Neuron (in vitro differentiated cells): ENCODE results near the gene ATP11B.

Experiments
- H2AFZ ChIP-seq: one replicate; pipeline ENCODE4 v1.6.1; 2013; ENCODE audit warnings: low read depth, mild to moderate bottlenecking, inconsistent platforms, low read length, moderate library complexity
- H3K27me3 ChIP-seq: one replicate; pipeline ENCODE4 v1.6.1; 2013; ENCODE audit warnings: low read length; ENCODE audit not compliant: insufficient read depth
- H3K36me3 ChIP-seq: one replicate; pipeline ENCODE4 v1.6.1; 2013; ENCODE audit warnings: low read length; ENCODE audit not compliant: insufficient read depth
- H3K4me1 ChIP-seq: one replicate; pipeline ENCODE4 v1.6.1; 2013; ENCODE audit warnings: low read length; ENCODE audit not compliant: insufficient read depth
- H3K4me3 ChIP-seq: 2 replicates; pipeline ENCODE4 v1.5.1; 2013; ENCODE audit warnings: mild to moderate bottlenecking, low read length, moderate library complexity
- H3K9me3 ChIP-seq: one replicate; pipeline ENCODE4 v1.6.1; 2013; ENCODE audit warnings: low read length

The ATP11B gene

DNA sequence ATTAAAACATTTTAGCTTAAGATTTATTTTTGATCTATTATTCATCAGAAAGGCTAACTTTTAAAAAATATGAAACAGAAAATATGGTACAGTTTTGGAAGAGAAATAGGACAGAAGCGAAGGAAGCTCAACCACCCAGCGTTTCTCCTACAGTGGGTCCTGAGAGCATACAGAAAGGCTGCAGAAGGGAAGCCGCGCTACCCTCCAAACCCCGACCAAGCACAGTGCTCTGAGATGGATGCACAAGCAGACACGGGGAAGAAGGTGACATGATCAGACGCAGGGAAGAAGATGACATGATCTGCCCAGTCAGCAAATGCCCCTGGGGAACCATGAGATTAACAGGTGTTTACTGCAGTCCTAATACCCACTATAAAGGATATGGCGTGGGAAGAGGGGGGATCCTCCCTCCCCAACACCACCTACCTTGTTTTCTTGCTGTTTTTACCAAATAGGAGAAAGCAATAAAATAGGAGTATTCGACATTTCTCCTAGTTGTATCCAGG is 172.6 kb downstream of the ATP11B start:
- Histone ChIP-seq H3K4me1 (no peaks in the 10 kb centered on the region), H2AFZ (no peak overlapping the region), H3K9me3 (no peaks in the 10 kb centered on the region), H3K36me3 (peaks cover 10% of the 10 kb centered on the region), H3K27me3 (no peaks in the 10 kb centered on the region), H3K4me3 (no peak overlapping the region)

DNA sequence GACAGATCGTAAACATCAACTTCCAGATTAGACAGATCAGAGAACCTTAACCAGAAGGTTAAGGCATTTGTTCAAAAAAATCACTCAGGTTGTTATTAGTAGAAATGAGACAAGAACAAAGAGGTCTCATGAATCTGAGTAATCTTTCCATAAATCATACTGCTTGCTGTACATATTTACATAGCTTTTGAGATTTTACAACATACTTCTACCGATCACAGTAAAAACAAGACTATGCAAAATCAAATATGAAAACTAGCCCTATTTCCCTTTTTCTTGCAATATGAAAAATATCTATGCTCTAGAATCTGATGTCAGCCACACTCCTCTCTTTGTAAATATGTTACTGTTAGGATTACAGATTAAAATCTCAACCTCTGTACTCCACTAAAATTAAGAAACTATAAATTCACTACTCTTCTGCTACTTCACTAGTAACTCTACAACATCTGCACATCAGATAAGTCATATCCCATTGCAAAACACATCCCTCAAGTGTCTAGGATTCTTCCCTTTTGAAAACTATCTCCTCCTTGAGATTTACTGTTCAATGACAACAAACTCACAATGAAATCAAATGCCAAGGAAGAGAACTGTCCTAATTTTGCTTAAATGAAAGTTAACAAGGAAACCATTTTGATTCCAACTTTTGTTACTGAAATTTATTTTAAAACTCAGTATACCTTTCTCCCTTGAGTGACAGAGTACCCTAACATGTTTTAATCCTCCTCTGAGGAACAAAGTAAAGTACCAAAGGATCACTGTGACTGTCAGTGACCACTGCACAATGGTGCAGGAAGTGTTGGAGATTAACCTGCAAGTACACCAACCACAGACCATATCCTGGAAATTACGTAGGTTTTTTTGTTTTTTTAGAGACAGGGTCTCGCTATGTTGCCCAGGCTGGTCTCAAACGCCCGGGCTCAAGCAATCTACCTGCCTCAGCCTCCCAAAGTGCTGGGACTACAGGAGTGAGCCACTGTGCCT is 174.2 kb downstream of the ATP11B start:
- Histone ChIP-seq H3K36me3 (peaks cover 3% of the 10 kb centered on the region), H3K27me3 (no peaks in the 10 kb centered on the region), H3K9me3 (no peaks in the 10 kb centered on the region), H2AFZ (no peak overlapping the region), H3K4me1 (no peaks in the 10 kb centered on the region), H3K4me3 (no peak overlapping the region)

DNA sequence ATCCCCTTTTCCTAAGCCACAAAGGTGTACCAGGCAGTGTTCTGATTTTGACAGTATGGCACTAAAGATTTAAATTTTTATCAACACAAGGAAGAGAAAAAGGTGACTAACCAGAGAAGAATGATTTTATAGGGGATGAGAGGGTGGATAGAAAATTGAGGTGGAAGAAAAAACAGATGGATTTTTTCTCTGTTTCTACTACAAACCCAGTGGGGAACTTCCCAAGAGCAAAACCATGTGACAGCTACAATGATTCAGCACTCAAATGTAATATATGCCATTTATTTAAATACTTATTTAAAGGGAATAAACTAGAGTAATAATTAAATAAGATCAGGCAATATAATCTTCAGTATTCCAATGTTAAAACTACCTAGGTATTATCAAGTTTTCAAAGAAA is 176.0 kb downstream of the ATP11B start:
- H3K9me3 ChIP-seq = no peaks in the 10 kb centered on the region
- H3K27me3 ChIP-seq = no peaks in the 10 kb centered on the region
- no peaks in the 10 kb centered on the region for H3K4me1 ChIP-seq
- no peaks in the 10 kb centered on the region for H3K36me3 ChIP-seq
- H3K4me3 ChIP-seq = no peak overlapping the region
- no peak overlapping the region for H2AFZ ChIP-seq

DNA sequence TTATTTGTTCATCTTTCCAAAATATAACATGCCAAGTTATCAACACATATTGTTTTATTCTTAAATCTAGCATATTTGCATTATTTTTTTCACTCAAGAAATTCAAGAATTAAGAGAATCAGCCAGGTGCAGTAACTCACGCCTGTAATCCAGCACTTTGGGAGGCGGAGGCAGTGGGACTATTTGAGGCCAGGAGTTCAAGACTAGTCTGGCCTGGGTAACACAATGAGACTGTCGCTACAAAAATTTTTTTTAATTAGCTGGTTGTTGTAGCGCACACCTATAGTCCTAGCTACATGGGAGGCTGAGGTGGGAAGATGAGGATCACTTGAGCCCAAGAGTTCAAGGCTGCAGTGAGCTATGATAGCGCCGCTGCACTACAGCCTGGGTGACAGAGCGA is 176.5 kb downstream of the ATP11B start:
- no peaks in the 10 kb centered on the region for H3K4me1 ChIP-seq
- H3K9me3 ChIP-seq = no peaks in the 10 kb centered on the region
- H3K27me3 ChIP-seq = no peaks in the 10 kb centered on the region
- H3K4me3 ChIP-seq = no peak overlapping the region
- no peaks in the 10 kb centered on the region for H3K36me3 ChIP-seq
- H2AFZ ChIP-seq = no peak overlapping the region

DNA sequence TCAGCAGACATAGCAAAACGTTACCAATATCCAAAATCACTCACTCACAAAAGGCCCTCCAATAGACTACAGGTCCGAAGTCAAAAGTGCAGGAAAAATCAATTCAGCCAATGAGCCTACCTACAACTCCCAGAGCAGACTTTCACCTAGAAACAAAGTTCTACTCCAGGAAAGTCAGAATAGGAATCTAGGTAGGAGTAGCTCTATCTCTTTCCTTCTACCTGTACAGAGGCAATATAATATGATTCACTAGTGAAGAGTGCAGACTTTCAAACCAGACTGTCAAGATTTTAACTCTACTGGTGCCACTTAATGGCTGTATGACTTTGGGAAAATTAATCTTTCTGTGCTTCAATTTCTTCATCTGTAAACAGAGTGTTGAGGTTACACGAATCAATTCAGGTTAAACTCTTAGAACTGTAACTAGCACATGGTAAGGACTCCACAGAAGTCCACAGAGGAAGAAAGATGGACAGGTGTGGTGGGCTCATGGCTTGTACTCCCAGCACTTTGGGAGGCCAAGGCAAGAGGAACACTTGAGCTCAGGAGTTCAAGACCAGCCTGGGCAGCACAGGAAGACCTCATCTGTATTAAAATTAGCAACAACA is 177.6 kb downstream of the ATP11B start:
- H3K27me3 ChIP-seq = no peaks in the 10 kb centered on the region
- no peaks in the 10 kb centered on the region for H3K36me3 ChIP-seq
- no peaks in the 10 kb centered on the region for H3K4me1 ChIP-seq
- no peaks in the 10 kb centered on the region for H3K9me3 ChIP-seq
- no peak overlapping the region for H2AFZ ChIP-seq
- H3K4me3 ChIP-seq = no peak overlapping the region
